ENCODE data around the gene MYOCOS. TPM values are rescaled to one million over a fixed set of nuclear protein-coding genes. Genes with fewer than 3 reads are reported as not detected.

Gene MYOCOS
- total and polyA plus RNA-seq, 9 of the 15 experiments (the other 6 are each of a cell fraction or from before 2014, with no cell fraction given) = 0.07 TPM; not detected in 7

- TF ChIP-seq HNRNPUL1 (IDR thresholded peaks at IDR 0.05; ENCODE audit: low read length) (no peak), PRDM10 (IDR thresholded peaks at IDR 0.05; ENCODE audit: partially characterized antibody) (peak; percentile 93), ZSCAN32 (CRISPR knock-in tag; IDR thresholded peaks at IDR 0.05) (no peak), KAT8 (IDR thresholded peaks at IDR 0.05; ENCODE audit: low read depth) (no peak), GTF2B (IDR thresholded peaks at IDR 0.05; ENCODE audit: extremely low read depth, insufficient read length) (no peak), GTF2F1 (IDR thresholded peaks at IDR 0.05; ENCODE audit: low read depth, low read length) (no peak), CREBBP (IDR thresholded peaks at IDR 0.05; ENCODE audit: low read depth, low read length) (no peak)
- no peak for FAIRE-seq
- in situ Hi-C loops (cut with MboI) = loop anchor here (25.0 kb wide), 1 partner anchor 1076 kb away; the partner anchor contains the start of gene GORAB
- Histone ChIP-seq H3K4me2 (ENCODE audit: insufficient read depth, low read length) (no peak overlapping the region), H2AFZ (ENCODE audit: low read depth, low read length) (no peak overlapping the region), H3K27me3 (ENCODE audit: control insufficient read depth in 2 of 2, insufficient read depth in 2 of 2, low read length in 2 of 2) (peaks cover 0 to 7% of the 10 kb centered on the region in 2 experiments; a peak in 2 of 5 replicates), H3K9me1 (ENCODE audit: control insufficient read depth, insufficient read depth, low read length) (no peaks in the 10 kb centered on the region), H3K4me1 (replicated peaks in 1 of 2; ENCODE audit: control insufficient read depth in 2 of 2, insufficient read depth in 2 of 2, low read length in 2 of 2) (peaks cover 0 to 6% of the 10 kb centered on the region in 2 experiments; a peak in 2 of 5 replicates), H3K9ac (ENCODE audit: insufficient read depth in 1 of 2, low read depth in 2 of 2, low read length in 2 of 2) (no peak overlapping the region), H3K9me3 (replicated peaks; ENCODE audit: control insufficient read depth, insufficient read depth, low read depth, low read length) (no peaks in the 10 kb centered on the region), H3K36me3 (ENCODE audit: control insufficient read depth, insufficient read depth, low read length) (no peaks in the 10 kb centered on the region), H3K4me3 (no peak overlapping the region), H3K79me2 (ENCODE audit: control insufficient read depth, insufficient read depth, low read length) (no peaks in the 10 kb centered on the region), H4K20me1 (replicated peaks; ENCODE audit: control insufficient read depth, insufficient read depth, low read length) (no peaks in the 10 kb centered on the region), H3K27ac (ENCODE audit: extremely low read depth, low read depth, low read length) (no peak overlapping the region)
- intact Hi-C loops (cut with micrococcal nuclease) = no loop called here
- ATAC-seq = no peak
- BruUV-seq (replicated peaks) = no TSS peak
- WGBS (ENCODE audit: insufficient coverage, low coverage, missing lambda C conversion rate) = 50% methylated on average over 1 of the region's 1 CpG
- ChIA-PET POLR2A (no interaction called here), CTCF (ENCODE audit: low intra/inter-chr PET ratio) (no interaction called here)
- no peak for DNase-seq (ENCODE audit: extremely low read depth in 1 of 4, low spot score in 3 of 4)
These were observed 8.8 kb upstream of the MYOCOS start for GRCh38 chr1:171613282-171613681.
